ENCODE data around the gene DLGAP4.

DNA sequence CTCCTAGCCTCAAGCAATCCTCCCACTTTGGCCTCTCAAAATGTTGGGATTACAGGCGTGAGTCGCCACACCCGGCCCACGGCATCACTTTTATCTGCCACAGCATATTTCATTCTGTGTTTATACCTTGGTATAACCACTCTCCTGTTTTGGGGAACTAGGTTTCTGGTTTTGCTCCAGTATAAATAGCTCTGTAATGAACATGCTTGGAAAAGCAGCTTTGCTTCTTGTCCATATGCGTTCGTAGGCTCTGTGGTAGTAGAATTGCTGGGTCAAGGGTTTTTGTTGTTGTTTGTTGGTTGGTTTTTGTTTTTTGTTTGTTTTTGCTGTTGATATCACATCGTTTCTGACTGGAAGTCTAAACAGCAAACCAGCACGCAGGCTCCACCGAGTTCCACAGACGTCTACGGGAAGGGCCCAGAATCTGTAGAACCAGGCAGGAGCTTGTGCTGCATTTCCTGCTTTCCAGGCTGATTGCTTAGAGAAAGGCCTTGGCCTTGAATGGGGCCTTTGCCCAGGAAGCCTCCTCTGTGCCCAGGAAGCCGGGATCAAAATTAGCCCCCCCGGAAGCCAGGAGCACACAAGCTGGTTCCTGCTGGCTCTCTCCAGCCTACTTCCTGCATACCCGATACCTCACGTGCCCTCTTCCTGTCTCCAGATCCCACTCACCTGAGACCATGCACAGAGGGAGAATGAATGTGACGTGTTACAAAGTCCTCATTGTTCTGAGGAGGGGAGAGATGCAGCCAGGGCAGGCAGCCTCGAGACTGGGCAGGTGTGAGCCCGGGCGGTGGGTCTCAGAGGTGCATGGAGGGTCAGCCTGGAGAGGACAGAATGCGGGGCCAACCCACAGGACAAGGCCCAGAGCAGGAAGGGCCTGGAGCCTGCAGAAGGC lies 35.1 kb upstream of the DLGAP4 start:
- TF ChIP-seq, protein P1, sequence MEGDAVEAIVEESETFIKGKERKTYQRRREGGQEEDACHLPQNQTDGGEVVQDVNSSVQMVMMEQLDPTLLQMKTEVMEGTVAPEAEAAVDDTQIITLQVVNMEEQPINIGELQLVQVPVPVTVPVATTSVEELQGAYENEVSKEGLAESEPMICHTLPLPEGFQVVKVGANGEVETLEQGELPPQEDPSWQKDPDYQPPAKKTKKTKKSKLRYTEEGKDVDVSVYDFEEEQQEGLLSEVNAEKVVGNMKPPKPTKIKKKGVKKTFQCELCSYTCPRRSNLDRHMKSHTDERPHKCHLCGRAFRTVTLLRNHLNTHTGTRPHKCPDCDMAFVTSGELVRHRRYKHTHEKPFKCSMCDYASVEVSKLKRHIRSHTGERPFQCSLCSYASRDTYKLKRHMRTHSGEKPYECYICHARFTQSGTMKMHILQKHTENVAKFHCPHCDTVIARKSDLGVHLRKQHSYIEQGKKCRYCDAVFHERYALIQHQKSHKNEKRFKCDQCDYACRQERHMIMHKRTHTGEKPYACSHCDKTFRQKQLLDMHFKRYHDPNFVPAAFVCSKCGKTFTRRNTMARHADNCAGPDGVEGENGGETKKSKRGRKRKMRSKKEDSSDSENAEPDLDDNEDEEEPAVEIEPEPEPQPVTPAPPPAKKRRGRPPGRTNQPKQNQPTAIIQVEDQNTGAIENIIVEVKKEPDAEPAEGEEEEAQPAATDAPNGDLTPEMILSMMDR (IDR thresholded peaks at IDR 0.05): no peak
- no peak for TF ChIP-seq POLR2A (IDR thresholded peaks at IDR 0.05)

Data from body of pancreas (tissue), 4 donors.